AG20443 (cell line): ENCODE measurements around the gene RNF214.
"Not testable (repeated sequence)": the region's sequence is repeated elsewhere in the genome, so short reads cannot be mapped to it uniquely, and the experiment has no call there.

Experiments
- DNase-seq: peaks from one replicate; pipeline ENCODE4 v3.0.0; 2012; ENCODE audit warnings: low spot score, mixed read lengths

The RNF214 gene

GRCh38 chr11:117315285-117316196, 83.1 kb downstream of the RNF214 start:
- DNase-seq = peak; percentile 51

- peak; percentile 94 for DNase-seq
Observed at GRCh38 chr11:117316197-117316961, 83.9 kb downstream of the RNF214 start, which contains the start of gene BACE1. BACE1 (minus strand) TSS chr11:117316256; CDS start chr11:117315795, 461 bp downstream.

- no peak for DNase-seq
Observed at GRCh38 chr11:117318738-117319137, 86.3 kb downstream of the RNF214 start.

GRCh38 chr11:117319214-117319840, 86.9 kb downstream of the RNF214 start:
- DNase-seq = no peak

- not testable (repeated sequence) for DNase-seq
Observed at GRCh38 chr11:117327255-117327566, 94.7 kb downstream of the RNF214 start.

- DNase-seq = peak; percentile 98
Observed at GRCh38 chr11:117327567-117328374, 95.3 kb downstream of the RNF214 start, which contains the start of gene CEP164. CEP164 (plus strand) TSS chr11:117327854; CDS start chr11:117338587, 10,733 bp downstream.

GRCh38 chr11:117328375-117329010, 96.0 kb downstream of the RNF214 start:
- peak; percentile 61 for DNase-seq

- no peak for DNase-seq
Observed at GRCh38 chr11:117332843-117333242, 100.4 kb downstream of the RNF214 start.

- DNase-seq = no peak
Observed at GRCh38 chr11:117333917-117334316, 101.4 kb downstream of the RNF214 start.

GRCh38 chr11:117334896-117335295, 102.4 kb downstream of the RNF214 start:
- DNase-seq = no peak

- no peak for DNase-seq
Observed at GRCh38 chr11:117335399-117335798, 102.9 kb downstream of the RNF214 start.
